Body of pancreas (tissue), 4 donors: Measurements from ENCODE around the gene PRTFDC1.

Experiments used
- CTCF ChIP-seq, 7 experiments: fragments of 450-650 bp in 4 of 7; fragments of 200-600 bp in 3 of 7; sonication (generic) in 3 of 7; IDR thresholded peaks; one replicate each; pipeline ENCODE4 v1.5.1; 2016 to 2019; ENCODE audit warnings: antibody characterized with exemption in 7 of 7
- POLR2A ChIP-seq, 3 donors: fragments of 450-650 bp; IDR thresholded peaks; one replicate each; pipeline ENCODE4 v1.6.1; 2016; ENCODE audit warnings: antibody characterized with exemption in 3 of 3, mild to moderate bottlenecking in 2 of 3

- TF ChIP-seq CTCF (IDR thresholded peaks at IDR 0.05) (no peak), POLR2A (IDR thresholded peaks at IDR 0.05) (no peak)
Measured at GRCh38 chr10:24826009-24826408, 126.4 kb downstream of the PRTFDC1 start.
